CD4-positive, alpha-beta T cell (primary cell): ENCODE measurements around the gene TRAIP. TPM values are rescaled to one million over a fixed set of nuclear protein-coding genes. Genes with fewer than 3 reads are reported as not detected.

Experiments
- ATAC-seq: fragments of 200-7000 bp; cut with Tn5 transposase; one replicate; pipeline ENCODE4 v1.10.0; 2022; ENCODE audit warnings: mild to moderate bottlenecking; ENCODE audit not compliant: poor library complexity
- CTCF ChIA-PET: fragments of 350-600 bp; sonication (Branson Sonifier 250); formaldehyde crosslinking; loops from one replicate; lab custom pipeline; 2021; ENCODE audit warnings: antibody characterized with exemption, inconsistent platforms; lab: Charles Lee
- POLR2A ChIA-PET: fragments of 350-600 bp; sonication (Branson Sonifier 250); formaldehyde crosslinking; loops from one replicate; lab custom pipeline; 2021; ENCODE audit warnings: antibody characterized with exemption, inconsistent platforms; lab: Charles Lee
- DNase-seq, 14 experiments: peaks; one replicate each; pipeline ENCODE4 v3.0.0-alpha.2; 2013 to 2020; ENCODE audit warnings: mixed read lengths in 2 of 14
- H3K27ac ChIP-seq, 2 donors: one replicate each; pipeline versions ENCODE4 v1.5.1 to v1.7.0; 2013; ENCODE audit warnings: low read length in 2 of 2, low read depth in 1 of 2, mild to moderate bottlenecking in 1 of 2
- H3K27me3 ChIP-seq, 2 experiments: 1 replicate in 1 of 2; 2 replicates in 1 of 2; pipeline versions ENCODE4 v1.6.1 to v1.7.0; 2013; ENCODE audit warnings: low read length in 2 of 2, control low read depth in 1 of 2, mild to moderate bottlenecking in 1 of 2, moderate library complexity in 1 of 2; ENCODE audit not compliant: insufficient read depth in 2 of 2, control insufficient read depth in 1 of 2
- H3K36me3 ChIP-seq: one replicate; pipeline ENCODE4 v1.6.1; 2013; ENCODE audit warnings: low read length, control low read depth; ENCODE audit not compliant: insufficient read depth
- H3K4me1 ChIP-seq: one replicate; pipeline ENCODE4 v1.6.1; 2013; ENCODE audit warnings: low read length, control low read depth; ENCODE audit not compliant: insufficient read depth
- H3K4me3 ChIP-seq: one replicate; pipeline ENCODE4 v1.5.1; 2013; ENCODE audit warnings: mild to moderate bottlenecking, low read length, moderate library complexity
- H3K9me3 ChIP-seq, 2 experiments: 1 replicate in 1 of 2; 2 replicates in 1 of 2; pipeline versions ENCODE4 v1.6.1 to v1.7.0; 2013; ENCODE audit warnings: low read length in 2 of 2, mild to moderate bottlenecking in 2 of 2, control low read depth in 1 of 2, moderate library complexity in 1 of 2; ENCODE audit not compliant: control insufficient read depth in 1 of 2, insufficient read depth in 1 of 2
- H3K27ac Mint-ChIP-seq: one replicate; pipeline ENCODE4 v1.8.0; 2020; ENCODE audit warnings: mixed read lengths
- H3K27me3 Mint-ChIP-seq: one replicate; pipeline ENCODE4 v1.8.0; 2021; ENCODE audit warnings: mixed read lengths
- H3K36me3 Mint-ChIP-seq: one replicate; pipeline ENCODE4 v1.8.0; 2021; ENCODE audit warnings: low read depth, mixed read lengths
- H3K4me1 Mint-ChIP-seq: one replicate; pipeline ENCODE4 v1.8.0; 2021; ENCODE audit warnings: low read depth, mixed read lengths
- H3K4me3 Mint-ChIP-seq: one replicate; pipeline ENCODE4 v1.8.0; 2020; ENCODE audit warnings: mild to moderate bottlenecking, mixed read lengths
- H3K9me3 Mint-ChIP-seq: one replicate; pipeline ENCODE4 v1.8.0; 2020; ENCODE audit warnings: mixed read lengths
- CTCF ChIP-seq: fragments of 200-600 bp; IDR thresholded peaks from one replicate; pipeline ENCODE4 v1.8.0; 2022; ENCODE audit warnings: antibody characterized with exemption, mild to moderate bottlenecking
- intact Hi-C, 2 experiments: fragments of 100-400 bp; cut with DNase I in 1 of 2; cut with micrococcal nuclease in 1 of 2; formaldehyde crosslinking; loops; one replicate each; pipeline versions ENCODE4 v1.15.1 to v1.9.0; 2023 to 2025; cut with DNase I, micrococcal nuclease
- total RNA-seq, 174 experiments: library from RNA in 2 of 174; stranded (reverse) in 2 of 174; gene quantifications; one replicate each; pipeline ENCODE4 v1.2.3 and lab custom pipeline; 2021 to 2026

TRAIP gene
- total RNA-seq, 2 experiments from 2014 or later, result 2.4 TPM

GRCh38 chr3:49867871-49868321 is 11.5 kb upstream of the TRAIP start:
- peaks cover 45 to 46% of the 10 kb centered on the region in 2 experiments for H3K27me3 ChIP-seq
- Mint-ChIP-seq H3K9me3 (no peaks in the 10 kb centered on the region), H3K27me3 (peaks cover 54% of the 10 kb centered on the region), H3K27ac (no peak overlapping the region), H3K36me3 (no peaks in the 10 kb centered on the region), H3K4me1 (no peaks in the 10 kb centered on the region), H3K4me3 (no peak overlapping the region)
- no peak for TF ChIP-seq CTCF
- ChIA-PET CTCF (no interaction called here), POLR2A (interaction anchor here (1.1 kb wide), 1 partner anchor 11 kb away, joined by 3 read pairs; the partner anchor contains the start of gene TRAIP)
- DNase-seq, result peak in 2 of 14 experiments; percentile 31 to 41
- no peak overlapping the region for H3K27ac ChIP-seq
- H3K36me3 ChIP-seq, result no peaks in the 10 kb centered on the region
- intact Hi-C loops, result no loop called here
- H3K4me3 ChIP-seq, result no peak overlapping the region
- H3K9me3 ChIP-seq, result peaks cover 0 to 19% of the 10 kb centered on the region in 2 experiments
- H3K4me1 ChIP-seq, result peaks cover 18% of the 10 kb centered on the region
- ATAC-seq, result peak; percentile 33

GRCh38 chr3:49867400-49867799 is 11.0 kb upstream of the TRAIP start:
- H3K4me1 ChIP-seq, result peaks cover 16% of the 10 kb centered on the region
- no peak overlapping the region for H3K27ac ChIP-seq
- peaks cover 45 to 46% of the 10 kb centered on the region in 2 experiments for H3K27me3 ChIP-seq
- ATAC-seq (no peak), DNase-seq (no peak)
- H3K36me3 Mint-ChIP-seq, result no peaks in the 10 kb centered on the region
- TF ChIP-seq CTCF, result no peak
- intact Hi-C loops, result no loop called here
- no peak overlapping the region for H3K4me3 ChIP-seq
- H3K27ac Mint-ChIP-seq, result no peak overlapping the region
- peaks cover 57% of the 10 kb centered on the region for H3K27me3 Mint-ChIP-seq
- H3K4me1 Mint-ChIP-seq, result no peaks in the 10 kb centered on the region
- no peaks in the 10 kb centered on the region for H3K9me3 Mint-ChIP-seq
- no peak overlapping the region for H3K4me3 Mint-ChIP-seq
- CTCF ChIA-PET, result no interaction called here
- POLR2A ChIA-PET, result interaction anchor here (1.1 kb wide), 1 partner anchor 11 kb away, joined by 3 read pairs; the partner anchor contains the start of gene TRAIP
- no peaks in the 10 kb centered on the region for H3K36me3 ChIP-seq
- peaks cover 0 to 19% of the 10 kb centered on the region in 2 experiments for H3K9me3 ChIP-seq

DNA sequence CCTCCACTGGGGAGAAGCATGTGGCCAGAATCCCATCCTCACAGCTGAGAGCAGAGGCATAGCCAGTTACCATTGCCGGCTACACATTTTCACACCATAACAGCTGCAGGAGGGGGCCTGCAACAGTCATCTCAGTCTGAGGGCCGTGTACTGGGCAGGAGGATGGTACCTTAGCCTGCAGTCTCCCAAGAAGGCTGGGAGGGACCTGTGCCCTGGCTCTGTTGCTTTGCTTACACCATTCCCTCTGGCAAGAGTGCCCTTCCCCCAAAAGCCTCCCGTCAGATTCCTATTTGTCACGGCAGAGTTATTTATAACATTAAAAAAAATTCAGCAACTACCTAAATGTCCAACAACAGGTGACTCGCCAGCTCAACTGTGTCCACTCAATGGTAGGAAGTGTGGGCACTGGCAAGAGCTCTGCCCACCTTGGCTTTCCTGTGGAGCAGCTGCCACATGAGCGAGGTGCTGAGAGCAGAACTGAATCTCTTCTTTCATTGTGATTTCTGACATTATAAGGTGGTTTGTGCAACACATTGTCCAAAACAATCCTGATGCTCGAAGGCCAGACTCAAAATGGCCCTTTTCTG is 8.9 kb upstream of the TRAIP start:
- H3K9me3 ChIP-seq, result peaks cover 0 to 19% of the 10 kb centered on the region in 2 experiments
- no peaks in the 10 kb centered on the region for H3K36me3 Mint-ChIP-seq
- H3K4me3 ChIP-seq, result no peak overlapping the region
- H3K36me3 ChIP-seq, result no peaks in the 10 kb centered on the region
- H3K27ac Mint-ChIP-seq, result no peak overlapping the region
- ATAC-seq, result no peak
- peaks cover 39 to 41% of the 10 kb centered on the region in 2 experiments for H3K27me3 ChIP-seq
- DNase-seq, result no peak
- POLR2A ChIA-PET, result no interaction called here
- H3K4me1 ChIP-seq, result peaks cover 15% of the 10 kb centered on the region
- H3K4me1 Mint-ChIP-seq, result no peaks in the 10 kb centered on the region
- no peak for TF ChIP-seq CTCF
- intact Hi-C loops, result no loop called here
- H3K27me3 Mint-ChIP-seq, result peaks cover 46% of the 10 kb centered on the region
- no peak overlapping the region for H3K27ac ChIP-seq
- CTCF ChIA-PET, result no interaction called here
- H3K9me3 Mint-ChIP-seq, result no peaks in the 10 kb centered on the region
- no peak overlapping the region for H3K4me3 Mint-ChIP-seq
